Measurements from ENCODE around the gene TCFL5.

TCFL5 gene

DNA sequence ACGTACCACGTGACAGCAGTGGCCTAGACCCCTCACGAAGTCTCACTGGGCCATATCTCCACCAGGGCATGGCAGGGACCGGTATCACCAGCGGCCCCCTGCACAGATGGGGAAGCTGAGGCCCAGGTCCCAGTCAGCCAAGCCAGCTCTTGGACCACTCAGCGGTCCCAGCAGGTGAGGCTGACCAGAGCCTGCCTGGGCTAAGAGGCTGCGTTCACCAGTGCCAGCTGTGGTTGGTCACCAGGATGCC lies 67.9 kb downstream of the TCFL5 start:
- no peak for DNase-seq (ENCODE audit: low read depth)
- peak overlapping the region; percentile 37 for H3K4me3 ChIP-seq (ENCODE audit: low read depth, low read length)
- TF ChIP-seq, protein P1, sequence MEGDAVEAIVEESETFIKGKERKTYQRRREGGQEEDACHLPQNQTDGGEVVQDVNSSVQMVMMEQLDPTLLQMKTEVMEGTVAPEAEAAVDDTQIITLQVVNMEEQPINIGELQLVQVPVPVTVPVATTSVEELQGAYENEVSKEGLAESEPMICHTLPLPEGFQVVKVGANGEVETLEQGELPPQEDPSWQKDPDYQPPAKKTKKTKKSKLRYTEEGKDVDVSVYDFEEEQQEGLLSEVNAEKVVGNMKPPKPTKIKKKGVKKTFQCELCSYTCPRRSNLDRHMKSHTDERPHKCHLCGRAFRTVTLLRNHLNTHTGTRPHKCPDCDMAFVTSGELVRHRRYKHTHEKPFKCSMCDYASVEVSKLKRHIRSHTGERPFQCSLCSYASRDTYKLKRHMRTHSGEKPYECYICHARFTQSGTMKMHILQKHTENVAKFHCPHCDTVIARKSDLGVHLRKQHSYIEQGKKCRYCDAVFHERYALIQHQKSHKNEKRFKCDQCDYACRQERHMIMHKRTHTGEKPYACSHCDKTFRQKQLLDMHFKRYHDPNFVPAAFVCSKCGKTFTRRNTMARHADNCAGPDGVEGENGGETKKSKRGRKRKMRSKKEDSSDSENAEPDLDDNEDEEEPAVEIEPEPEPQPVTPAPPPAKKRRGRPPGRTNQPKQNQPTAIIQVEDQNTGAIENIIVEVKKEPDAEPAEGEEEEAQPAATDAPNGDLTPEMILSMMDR (IDR thresholded peaks at IDR 0.05; ENCODE audit: low read depth, low read length, missing control alignments), result no peak

DNA sequence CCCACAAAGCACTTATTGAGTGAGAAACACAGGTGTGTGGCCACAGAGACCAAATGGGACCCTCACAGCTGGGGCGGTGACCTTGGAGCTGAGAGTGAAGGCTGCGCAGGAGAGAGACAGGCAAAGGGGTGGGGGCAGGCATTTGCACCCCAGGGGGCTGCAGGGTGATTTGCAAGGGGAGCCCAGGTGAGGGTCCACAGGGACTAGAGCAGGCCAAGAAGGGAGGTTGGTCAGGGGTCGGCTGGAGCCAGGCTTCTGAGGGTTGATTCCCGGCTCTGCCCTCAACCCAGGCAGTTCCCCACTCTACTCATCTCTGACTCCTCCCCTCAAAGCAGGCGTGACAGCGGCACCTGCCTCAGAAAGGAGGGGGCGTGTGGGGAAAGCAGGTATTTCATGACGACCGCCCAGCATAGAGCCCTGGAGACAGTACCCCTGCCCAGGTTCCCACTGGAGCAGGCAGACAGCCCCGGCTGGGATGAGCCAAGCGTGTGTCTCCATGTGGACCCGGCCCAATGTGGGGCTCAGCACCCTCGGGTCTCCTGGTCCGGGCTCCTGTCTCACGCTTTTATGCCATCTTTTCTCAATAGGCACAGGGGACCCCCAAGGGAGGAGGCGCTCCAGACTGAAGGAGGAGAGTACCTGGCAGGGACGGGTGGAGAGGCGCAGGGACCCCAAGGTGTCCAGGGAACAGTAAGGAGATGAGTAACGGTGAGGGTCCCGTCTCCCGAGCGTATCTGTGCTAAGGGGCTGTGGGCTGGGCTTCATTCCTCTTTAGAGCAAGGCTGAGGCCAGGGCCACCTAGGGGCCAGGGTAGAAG lies 68.5 kb downstream of the TCFL5 start:
- H3K4me3 ChIP-seq (ENCODE audit: low read depth, low read length), result no peak overlapping the region; the same call in 1 of the 2 replicates
- TF ChIP-seq, protein P1 (IDR thresholded peaks at IDR 0.05; ENCODE audit: low read depth, low read length, missing control alignments), result no peak
- DNase-seq (ENCODE audit: low read depth), result no peak

DNA sequence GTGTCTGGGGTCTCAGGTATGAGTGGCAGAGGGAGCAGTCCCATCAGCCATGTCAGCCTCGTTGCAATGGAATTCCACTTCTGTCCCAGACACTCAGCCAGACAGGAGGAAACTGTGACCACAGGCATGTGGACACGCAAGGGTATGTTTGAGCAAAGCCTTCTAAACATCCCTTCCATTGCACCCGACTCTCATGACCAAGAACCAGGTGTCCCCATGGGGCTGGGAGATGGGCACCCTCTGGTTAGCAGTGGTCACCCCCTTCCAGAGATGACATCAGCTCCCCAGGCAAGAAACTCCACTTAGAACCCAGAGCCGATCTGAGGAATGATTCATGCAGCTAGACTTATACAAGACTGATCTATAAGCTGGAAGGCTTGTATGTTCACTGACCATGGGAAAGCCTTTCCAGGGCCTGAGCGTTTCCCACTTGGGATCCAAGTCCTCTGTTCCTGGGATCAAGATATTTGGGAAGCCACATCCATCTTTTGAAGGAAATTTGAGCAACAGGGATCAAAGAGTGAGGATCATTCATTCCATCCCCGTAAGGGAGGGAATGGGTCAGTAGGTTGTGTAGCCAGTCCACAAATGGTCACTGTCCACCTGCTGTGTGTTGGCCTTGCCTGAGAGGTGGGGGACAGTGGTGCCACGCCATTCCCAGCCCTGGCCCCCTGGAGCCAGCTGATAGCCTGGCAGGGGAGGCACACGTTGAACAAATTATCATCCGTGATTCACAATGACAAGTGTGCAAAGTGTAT lies 69.3 kb downstream of the TCFL5 start:
- no peak for DNase-seq (ENCODE audit: low read depth)
- TF ChIP-seq, protein P1 (IDR thresholded peaks at IDR 0.05; ENCODE audit: low read depth, low read length, missing control alignments), result no peak
- H3K4me3 ChIP-seq (ENCODE audit: low read depth, low read length), result no peak overlapping the region

DNA sequence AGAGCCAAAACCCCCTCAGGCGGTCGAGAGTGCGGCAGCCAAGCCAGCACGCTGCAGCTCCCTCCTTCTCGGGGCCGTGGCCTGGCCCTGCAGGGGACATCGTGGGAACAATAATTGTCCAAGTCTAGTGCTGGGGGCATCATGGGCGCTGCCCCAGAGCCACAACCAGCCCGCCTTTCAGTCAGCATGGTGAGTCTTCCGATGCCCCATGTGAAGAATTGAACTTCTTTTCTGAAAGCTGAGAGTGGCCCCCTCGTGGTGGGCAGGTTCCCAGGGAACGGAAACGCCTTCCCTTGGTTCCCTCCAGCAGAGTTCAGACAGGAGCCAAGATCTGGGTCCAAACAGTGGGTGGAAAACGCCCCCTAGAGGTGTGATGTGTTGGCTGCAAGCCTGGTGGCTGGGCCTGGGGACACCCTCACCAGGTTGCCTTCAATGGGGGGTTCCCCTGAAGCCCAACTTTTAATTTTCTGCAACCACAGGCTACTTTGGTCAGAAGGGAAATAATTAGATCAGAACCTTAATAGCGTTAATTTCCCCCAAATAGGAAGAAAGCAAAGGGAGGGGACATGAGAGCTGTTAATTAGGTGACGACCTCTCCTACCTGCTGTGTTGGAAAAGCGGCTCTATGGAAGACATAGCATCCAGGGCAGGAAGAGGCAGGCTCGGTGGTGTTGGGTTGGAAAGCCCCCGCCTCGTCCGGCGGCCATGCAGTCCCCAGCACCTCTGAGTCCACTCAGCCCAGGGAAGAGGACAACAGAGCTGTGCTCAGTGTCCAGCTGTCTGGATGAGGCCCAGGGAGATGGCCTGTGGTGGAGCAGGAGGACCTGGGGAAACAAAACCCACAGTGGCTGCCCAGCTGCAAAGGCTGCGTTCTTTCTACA lies 70.1 kb downstream of the TCFL5 start:
- TF ChIP-seq, protein P1 (IDR thresholded peaks at IDR 0.05; ENCODE audit: low read depth, low read length, missing control alignments), result peak; percentile 98
- no peak overlapping the region for H3K4me3 ChIP-seq (ENCODE audit: low read depth, low read length)
- DNase-seq (ENCODE audit: low read depth), result peak; percentile 48
